Activated T-helper 9 cell treated with anti-CD3 and anti-CD28 coated beads, Interleukin-2, amount 50 U/mL, for 16 hours (primary cell): Measurements from ENCODE around the gene PNPLA2.
A peak's percentile ranks its signal among the peaks of the same experiment; 100 is the strongest.

ENCODE experiments used
- DNase-seq: peaks from one replicate; pipeline ENCODE4 v3.0.0-alpha.2; 2020; ENCODE audit warnings: low read depth

PNPLA2 gene

GRCh38 chr11:818396-819128, at the start of gene PNPLA2:
PNPLA2 (plus strand) TSS chr11:818914; CDS start chr11:819719, 805 bp downstream.
- DNase-seq, result no peak

- DNase-seq, result no peak
Measured at GRCh38 chr11:769887-770641, 48.6 kb upstream of the PNPLA2 start.

- no peak for DNase-seq
Measured at GRCh38 chr11:770642-771616, 47.8 kb upstream of the PNPLA2 start.

GRCh38 chr11:771617-772204, 47.0 kb upstream of the PNPLA2 start:
- no peak for DNase-seq

- no peak for DNase-seq
Measured at GRCh38 chr11:772429-773390, 46.0 kb upstream of the PNPLA2 start.

GRCh38 chr11:773425-773824, 45.3 kb upstream of the PNPLA2 start:
- DNase-seq, result no peak

GRCh38 chr11:773830-774229, 44.9 kb upstream of the PNPLA2 start:
- DNase-seq, result no peak

GRCh38 chr11:774873-775592, 43.7 kb upstream of the PNPLA2 start:
- no peak for DNase-seq

GRCh38 chr11:776263-776560, 42.5 kb upstream of the PNPLA2 start:
- DNase-seq, result no peak

GRCh38 chr11:776561-777287, 42.0 kb upstream of the PNPLA2 start:
- DNase-seq, result peak; percentile 35

- DNase-seq, result peak; percentile 94
Measured at GRCh38 chr11:777288-778255, 41.1 kb upstream of the PNPLA2 start, which contains the start of gene GATD1. GATD1 (minus strand) TSS chr11:777487; CDS start chr11:777462, 25 bp downstream.

GRCh38 chr11:778976-779954, 39.4 kb upstream of the PNPLA2 start:
- no peak for DNase-seq

GRCh38 chr11:779955-780532, 38.7 kb upstream of the PNPLA2 start:
- no peak for DNase-seq

GRCh38 chr11:782264-783174, 36.2 kb upstream of the PNPLA2 start:
- no peak for DNase-seq

- no peak for DNase-seq
Measured at GRCh38 chr11:783581-784015, 35.1 kb upstream of the PNPLA2 start.
